Kidney epithelial cell (primary cell): ENCODE measurements around the gene ADD3. TPM values are rescaled to one million over a fixed set of nuclear protein-coding genes. Genes with fewer than 3 reads are reported as not detected.

Experiments
- DNase-seq: peaks from one replicate; pipeline ENCODE4 v3.0.0-alpha.2; 2010; ENCODE audit warnings: low read depth
- H3K27me3 ChIP-seq: 2 replicates; pipeline ENCODE4 v1.6.0; 2011; ENCODE audit warnings: low read length; ENCODE audit not compliant: control insufficient read depth, insufficient read depth
- H3K36me3 ChIP-seq: 2 replicates; pipeline ENCODE4 v1.5.1; 2011; ENCODE audit warnings: low read length; ENCODE audit not compliant: control insufficient read depth, insufficient read depth
- H3K4me3 ChIP-seq: 2 replicates; pipeline ENCODE4 v1.5.1; 2011; ENCODE audit warnings: low read depth, mild to moderate bottlenecking, control low read depth, low read length
- total RNA-seq: library from RNA; depleted of rRNA; stranded (reverse); fragments of >200 nt; gene quantifications from 2 replicates; pipeline ENCODE4 v1.2.3, GENCODE V29; 2015
- TF ChIP-seq, protein P1 (sequence below): IDR thresholded peaks from 2 replicates; pipeline ENCODE4 v1.5.1; 2011; ENCODE audit warnings: mild to moderate bottlenecking, moderate library complexity, low read length, control low read depth, inconsistent platforms; ENCODE audit not compliant: insufficient read depth, poor library complexity, severe bottlenecking

Gene ADD3
- total RNA-seq, 1 donor from 2014 or later = 25.6 TPM

DNA sequence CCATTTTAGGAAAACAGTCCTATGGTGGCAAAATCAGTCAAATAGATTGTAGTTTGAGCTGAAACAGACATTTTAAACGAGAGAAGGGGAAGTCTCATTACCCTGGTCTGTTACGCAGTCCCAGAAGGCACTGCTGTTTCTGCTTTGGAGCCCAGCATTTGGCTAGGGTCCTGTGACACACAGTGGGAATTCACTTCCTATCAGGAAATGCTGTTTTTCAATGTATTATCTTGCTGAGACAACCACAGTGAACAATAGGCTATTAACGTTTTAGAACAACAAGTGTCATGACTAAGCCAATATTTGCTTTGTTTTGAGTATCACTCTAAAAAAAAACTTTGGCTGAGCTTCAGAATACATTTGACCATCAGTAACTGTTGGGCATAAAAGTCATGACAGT is 74.1 kb downstream of the ADD3 start:
- TF ChIP-seq, protein P1, sequence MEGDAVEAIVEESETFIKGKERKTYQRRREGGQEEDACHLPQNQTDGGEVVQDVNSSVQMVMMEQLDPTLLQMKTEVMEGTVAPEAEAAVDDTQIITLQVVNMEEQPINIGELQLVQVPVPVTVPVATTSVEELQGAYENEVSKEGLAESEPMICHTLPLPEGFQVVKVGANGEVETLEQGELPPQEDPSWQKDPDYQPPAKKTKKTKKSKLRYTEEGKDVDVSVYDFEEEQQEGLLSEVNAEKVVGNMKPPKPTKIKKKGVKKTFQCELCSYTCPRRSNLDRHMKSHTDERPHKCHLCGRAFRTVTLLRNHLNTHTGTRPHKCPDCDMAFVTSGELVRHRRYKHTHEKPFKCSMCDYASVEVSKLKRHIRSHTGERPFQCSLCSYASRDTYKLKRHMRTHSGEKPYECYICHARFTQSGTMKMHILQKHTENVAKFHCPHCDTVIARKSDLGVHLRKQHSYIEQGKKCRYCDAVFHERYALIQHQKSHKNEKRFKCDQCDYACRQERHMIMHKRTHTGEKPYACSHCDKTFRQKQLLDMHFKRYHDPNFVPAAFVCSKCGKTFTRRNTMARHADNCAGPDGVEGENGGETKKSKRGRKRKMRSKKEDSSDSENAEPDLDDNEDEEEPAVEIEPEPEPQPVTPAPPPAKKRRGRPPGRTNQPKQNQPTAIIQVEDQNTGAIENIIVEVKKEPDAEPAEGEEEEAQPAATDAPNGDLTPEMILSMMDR = no peak
- H3K4me3 ChIP-seq = no peak overlapping the region
- H3K27me3 ChIP-seq = no peaks in the 10 kb centered on the region
- no peaks in the 10 kb centered on the region for H3K36me3 ChIP-seq
- peak; percentile 37 for DNase-seq

DNA sequence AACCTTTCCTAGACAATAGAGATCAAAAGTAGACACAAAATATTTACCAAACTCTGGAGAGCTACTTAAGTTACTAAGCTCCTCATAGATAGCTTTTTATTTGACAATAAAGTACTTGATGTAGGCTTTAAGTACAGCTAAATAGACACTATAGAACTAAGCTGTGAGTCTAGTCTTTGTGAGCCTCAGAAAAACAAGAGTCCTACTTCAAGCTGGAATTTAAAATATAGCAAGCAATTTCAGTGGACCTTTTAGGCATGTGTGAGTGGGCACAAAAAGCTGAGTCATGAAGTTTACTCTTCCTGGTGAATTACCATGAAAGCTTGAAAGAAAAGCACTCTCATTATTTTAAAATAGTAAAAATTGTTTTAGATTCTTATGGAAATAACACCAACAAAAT is 76.1 kb downstream of the ADD3 start:
- H3K36me3 ChIP-seq = no peaks in the 10 kb centered on the region
- no peak overlapping the region for H3K4me3 ChIP-seq
- no peak for DNase-seq
- no peaks in the 10 kb centered on the region for H3K27me3 ChIP-seq
- TF ChIP-seq, protein P1 = no peak

DNA sequence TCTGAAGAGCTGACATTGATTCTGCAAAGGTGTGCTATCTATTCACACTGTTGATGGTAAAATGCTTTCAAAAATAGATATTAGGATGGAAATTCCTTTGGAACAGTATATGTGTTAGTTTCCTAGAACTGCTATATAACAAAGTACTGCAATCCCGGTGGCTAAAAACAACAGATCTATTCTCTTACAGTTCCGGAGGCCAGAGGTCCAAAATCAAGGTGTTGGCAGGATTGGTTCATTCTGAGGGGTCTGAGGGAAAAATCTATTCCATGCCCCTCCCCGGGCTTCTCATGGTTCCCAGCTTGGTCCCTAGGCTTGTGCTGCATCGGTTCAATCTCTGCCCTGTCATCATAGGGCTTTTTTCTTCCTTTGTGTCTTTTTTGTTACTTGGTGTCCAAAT is 79.9 kb downstream of the ADD3 start:
- no peaks in the 10 kb centered on the region for H3K27me3 ChIP-seq
- no peaks in the 10 kb centered on the region for H3K36me3 ChIP-seq
- TF ChIP-seq, protein P1 = no peak

GRCh38 chr10:110088367-110089104 is 80.8 kb downstream of the ADD3 start:
- Histone ChIP-seq H3K27me3 (no peaks in the 10 kb centered on the region), H3K36me3 (no peaks in the 10 kb centered on the region), H3K4me3 (no peak overlapping the region)
- TF ChIP-seq, protein P1 = no peak
- DNase-seq = no peak

More for the DNA sequence above, 79.9 kb downstream of the ADD3 start:
- no peak for DNase-seq
- H3K4me3 ChIP-seq = no peak overlapping the region

GRCh38 chr10:110091830-110092229 is 84.0 kb downstream of the ADD3 start:
- Histone ChIP-seq H3K36me3 (no peaks in the 10 kb centered on the region), H3K27me3 (no peaks in the 10 kb centered on the region), H3K4me3 (no peak overlapping the region)
- TF ChIP-seq, protein P1 = no peak
- no peak for DNase-seq

GRCh38 chr10:110093722-110094121 is 85.9 kb downstream of the ADD3 start:
- DNase-seq = no peak
- H3K36me3 ChIP-seq = no peaks in the 10 kb centered on the region
- H3K4me3 ChIP-seq = no peak overlapping the region
- TF ChIP-seq, protein P1 = no peak
- no peaks in the 10 kb centered on the region for H3K27me3 ChIP-seq
